ENCODE data around the gene THAP4.

The THAP4 gene

DNA sequence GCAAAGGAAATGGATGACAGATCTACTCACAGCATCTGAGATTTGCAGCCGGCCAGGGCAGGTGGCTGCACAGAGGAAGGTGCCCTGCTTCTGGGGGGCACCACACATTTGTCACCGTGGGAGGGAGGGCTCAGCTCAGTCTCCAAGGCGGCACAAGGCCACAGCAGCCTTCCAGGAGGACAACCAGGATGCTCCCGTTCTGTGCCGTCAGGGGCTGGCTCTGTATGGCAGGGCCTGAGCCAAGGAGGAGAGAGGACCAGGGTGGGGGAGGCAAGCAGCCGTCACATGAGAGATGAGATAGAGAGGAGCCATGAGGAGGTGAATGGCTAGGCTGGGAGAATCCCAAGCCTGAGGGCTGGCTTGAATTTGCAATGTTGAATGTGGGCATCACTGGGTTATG is 83.0 kb downstream of the THAP4 start:
- H3K4me3 ChIP-seq (ENCODE audit: low read depth, low read length): no peak overlapping the region
- TF ChIP-seq, protein P1, sequence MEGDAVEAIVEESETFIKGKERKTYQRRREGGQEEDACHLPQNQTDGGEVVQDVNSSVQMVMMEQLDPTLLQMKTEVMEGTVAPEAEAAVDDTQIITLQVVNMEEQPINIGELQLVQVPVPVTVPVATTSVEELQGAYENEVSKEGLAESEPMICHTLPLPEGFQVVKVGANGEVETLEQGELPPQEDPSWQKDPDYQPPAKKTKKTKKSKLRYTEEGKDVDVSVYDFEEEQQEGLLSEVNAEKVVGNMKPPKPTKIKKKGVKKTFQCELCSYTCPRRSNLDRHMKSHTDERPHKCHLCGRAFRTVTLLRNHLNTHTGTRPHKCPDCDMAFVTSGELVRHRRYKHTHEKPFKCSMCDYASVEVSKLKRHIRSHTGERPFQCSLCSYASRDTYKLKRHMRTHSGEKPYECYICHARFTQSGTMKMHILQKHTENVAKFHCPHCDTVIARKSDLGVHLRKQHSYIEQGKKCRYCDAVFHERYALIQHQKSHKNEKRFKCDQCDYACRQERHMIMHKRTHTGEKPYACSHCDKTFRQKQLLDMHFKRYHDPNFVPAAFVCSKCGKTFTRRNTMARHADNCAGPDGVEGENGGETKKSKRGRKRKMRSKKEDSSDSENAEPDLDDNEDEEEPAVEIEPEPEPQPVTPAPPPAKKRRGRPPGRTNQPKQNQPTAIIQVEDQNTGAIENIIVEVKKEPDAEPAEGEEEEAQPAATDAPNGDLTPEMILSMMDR (IDR thresholded peaks at IDR 0.05; ENCODE audit: low read depth, low read length): no peak

GRCh38 chr2:241553512-241553830 is 83.5 kb downstream of the THAP4 start:
- no peak overlapping the region for H3K4me3 ChIP-seq (ENCODE audit: low read depth, low read length)
- TF ChIP-seq, protein P1 (IDR thresholded peaks at IDR 0.05; ENCODE audit: low read depth, low read length): no peak

- TF ChIP-seq, protein P1 (IDR thresholded peaks at IDR 0.05; ENCODE audit: low read depth, low read length): no peak
Measured at GRCh38 chr2:241551998-241552737, 84.8 kb downstream of the THAP4 start.

DNA sequence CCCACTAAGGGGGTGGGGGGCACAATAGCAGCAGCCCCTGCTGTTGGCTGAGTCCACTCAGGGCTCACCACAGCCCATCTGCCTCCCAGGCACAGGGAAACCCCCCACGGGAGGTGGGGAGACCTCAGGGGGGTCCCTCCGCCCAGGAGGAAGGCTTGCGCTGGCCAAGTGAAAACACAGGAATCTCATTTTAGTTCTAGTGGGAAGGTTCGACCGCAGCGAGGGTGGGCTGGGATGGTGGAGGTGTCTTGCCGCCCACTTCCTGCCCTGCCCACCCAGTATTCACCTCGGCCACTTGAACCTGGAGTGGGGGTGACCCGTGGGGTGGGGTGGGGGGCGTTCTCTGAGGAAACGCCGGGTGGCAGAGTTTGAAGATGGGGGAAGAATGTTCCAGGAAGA is 85.4 kb downstream of the THAP4 start:
- TF ChIP-seq, protein P1 (IDR thresholded peaks at IDR 0.05; ENCODE audit: low read depth, low read length): no peak
- H3K4me3 ChIP-seq (ENCODE audit: low read depth, low read length): no peak overlapping the region

More at GRCh38 chr2:241551998-241552737, 84.8 kb downstream of the THAP4 start:
- no peak overlapping the region for H3K4me3 ChIP-seq (ENCODE audit: low read depth, low read length)

- H3K4me3 ChIP-seq (ENCODE audit: low read depth, low read length): no peak overlapping the region
- TF ChIP-seq, protein P1 (IDR thresholded peaks at IDR 0.05; ENCODE audit: low read depth, low read length): no peak
Measured at GRCh38 chr2:241550616-241551580, 86.1 kb downstream of the THAP4 start.

DNA sequence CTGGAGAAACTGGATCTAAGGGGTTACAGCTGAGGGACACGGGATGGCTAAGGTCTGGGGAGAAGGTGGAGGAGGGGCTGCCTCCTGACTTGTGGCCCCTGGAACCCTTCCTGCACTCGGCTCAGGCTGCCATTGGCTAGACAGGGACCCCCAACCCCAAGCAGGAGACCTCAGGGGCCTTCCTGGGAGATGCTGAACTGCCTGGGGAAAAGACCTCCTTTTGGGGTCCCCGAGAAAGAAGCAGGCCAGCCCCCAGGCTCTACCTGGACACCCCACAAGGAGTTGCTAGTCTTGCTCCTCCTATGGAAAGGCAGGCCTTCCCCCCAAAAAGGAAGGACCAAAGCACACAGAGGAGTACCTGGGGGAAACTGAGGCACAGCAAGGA is 88.5 kb downstream of the THAP4 start:
- H3K4me3 ChIP-seq (ENCODE audit: low read depth, low read length): no peak overlapping the region
- TF ChIP-seq, protein P1 (IDR thresholded peaks at IDR 0.05; ENCODE audit: low read depth, low read length): no peak

Measured in WI38 (cell line).